GM12873 (cell line): Measurements from ENCODE around the gene COL27A1.

ENCODE experiments used
- CTCF ChIP-seq: IDR thresholded peaks from 2 replicates; pipeline ENCODE4 v1.5.1; 2012; ENCODE audit warnings: low read depth, mild to moderate bottlenecking, moderate library complexity, low read length, control low read depth; ENCODE audit not compliant: insufficient read depth; ENCODE audit errors: missing control alignments

The COL27A1 gene

GRCh38 chr9:114140850-114141249, 14.5 kb upstream of the COL27A1 start:
- no peak for TF ChIP-seq CTCF

GRCh38 chr9:114141553-114142402, 13.6 kb upstream of the COL27A1 start:
- no peak for TF ChIP-seq CTCF

GRCh38 chr9:114143234-114143633, 12.1 kb upstream of the COL27A1 start:
- no peak for TF ChIP-seq CTCF

- no peak for TF ChIP-seq CTCF
These were observed 8.6 kb upstream of the COL27A1 start for GRCh38 chr9:114146735-114147134.

- no peak for TF ChIP-seq CTCF
These were observed 6.2 kb upstream of the COL27A1 start for GRCh38 chr9:114149181-114149580.

GRCh38 chr9:114149765-114150340, 5.5 kb upstream of the COL27A1 start:
- TF ChIP-seq CTCF, result no peak

- TF ChIP-seq CTCF, result no peak
These were observed 4.7 kb upstream of the COL27A1 start for GRCh38 chr9:114150608-114151007.
